UCSD-AML1 (cell line): ENCODE measurements around the gene RPS2.
"Not testable (repeated sequence)": the region's sequence is repeated elsewhere in the genome, so short reads cannot be mapped to it uniquely, and the experiment has no call there.

Experiments
- DNase-seq: peaks from one replicate; lab custom pipeline; 2025; ENCODE audit not compliant: unreplicated experiment; lab: John Stamatoyannopoulos, UW

RPS2 gene

GRCh38 chr16:1964506-1965395, at the start of gene RPS2:
RPS2 (minus strand) TSS chr16:1964826; CDS start chr16:1964625, 201 bp downstream.
- DNase-seq, result peak; percentile 98

GRCh38 chr16:2013527-2013926, 48.9 kb upstream of the RPS2 start:
- DNase-seq, result no peak

- DNase-seq, result not testable (repeated sequence)
These were observed 47.1 kb upstream of the RPS2 start for GRCh38 chr16:2011726-2012125.

- peak; percentile 89 for DNase-seq
These were observed 45.3 kb upstream of the RPS2 start, which contains the start of gene ZNF598 for GRCh38 chr16:2009791-2010510. ZNF598 (minus strand) TSS chr16:2009821.

- no peak for DNase-seq
These were observed 44.6 kb upstream of the RPS2 start for GRCh38 chr16:2009164-2009711.

GRCh38 chr16:2008631-2009163, 44.1 kb upstream of the RPS2 start:
- DNase-seq, result peak; percentile 36

- DNase-seq, result no peak
These were observed 43.4 kb upstream of the RPS2 start for GRCh38 chr16:2008009-2008526.

GRCh38 chr16:2007081-2007836, 42.6 kb upstream of the RPS2 start:
- DNase-seq, result no peak

GRCh38 chr16:2006317-2006716, 41.7 kb upstream of the RPS2 start:
- DNase-seq, result no peak

- DNase-seq, result no peak
These were observed 41.0 kb upstream of the RPS2 start for GRCh38 chr16:2005646-2006045.

GRCh38 chr16:2004795-2005517, 40.3 kb upstream of the RPS2 start:
- DNase-seq, result no peak

- DNase-seq, result peak; percentile 89
These were observed 39.4 kb upstream of the RPS2 start for GRCh38 chr16:2003827-2004641.

GRCh38 chr16:2003231-2003826, 38.7 kb upstream of the RPS2 start:
- no peak for DNase-seq

GRCh38 chr16:2002406-2003230, 38.0 kb upstream of the RPS2 start:
- DNase-seq, result no peak

- DNase-seq, result no peak
These were observed 37.1 kb upstream of the RPS2 start for GRCh38 chr16:2001456-2002355.

- no peak for DNase-seq
These were observed 36.4 kb upstream of the RPS2 start for GRCh38 chr16:2001035-2001434.
